OCI-LY1 (cell line): Measurements from ENCODE around the gene CFAP251.

Experiments
- H2AFZ ChIP-seq: fragments of 200-600 bp; sonication (generic), shearing (Covaris generic); 2 replicates; pipeline ENCODE4 v1.6.0; 2014; ENCODE audit warnings: antibody characterized with exemption, mild to moderate bottlenecking, low read length
- H3F3A ChIP-seq: fragments of 200-600 bp; sonication (generic), shearing (Covaris generic); 2 replicates; pipeline ENCODE4 v1.6.0; 2014; ENCODE audit warnings: mild to moderate bottlenecking, antibody characterized with exemption, low read length, moderate library complexity; ENCODE audit not compliant: insufficient read depth
- H3K27ac ChIP-seq: fragments of 200-600 bp; sonication (generic); 2 replicates; pipeline ENCODE4 v1.5.1; 2014; ENCODE audit warnings: low read length, mixed run types, mild to moderate bottlenecking, low read depth; ENCODE audit not compliant: poor library complexity, severe bottlenecking
- H3K27me3 ChIP-seq: fragments of 200-600 bp; sonication (generic); 2 replicates; pipeline ENCODE4 v1.6.0; 2014; ENCODE audit warnings: antibody characterized with exemption, mild to moderate bottlenecking, low read length, moderate library complexity; ENCODE audit not compliant: insufficient read depth
- H3K36me3 ChIP-seq: fragments of 200-600 bp; sonication (generic); 2 replicates; pipeline ENCODE4 v1.6.1; 2014; ENCODE audit warnings: mild to moderate bottlenecking, antibody characterized with exemption, low read length, moderate library complexity, mixed read lengths; ENCODE audit not compliant: insufficient read depth
- H3K4me1 ChIP-seq: fragments of 200-600 bp; sonication (generic); 2 replicates; pipeline ENCODE4 v1.5.1; 2014; ENCODE audit warnings: mild to moderate bottlenecking, low read length, moderate library complexity; ENCODE audit not compliant: insufficient read depth, severe bottlenecking
- H3K4me2 ChIP-seq: fragments of 200-600 bp; sonication (generic), shearing (Covaris generic); 2 replicates; pipeline ENCODE4 v1.6.1; 2014; ENCODE audit warnings: low read length
- H3K4me3 ChIP-seq: fragments of 200-600 bp; sonication (generic); 2 replicates; pipeline ENCODE4 v1.5.1; 2014; ENCODE audit warnings: low read length, low read depth, mild to moderate bottlenecking, mixed read lengths; ENCODE audit not compliant: poor library complexity, severe bottlenecking
- H3K79me2 ChIP-seq: fragments of 200-600 bp; shearing (Covaris generic); 2 replicates; pipeline ENCODE4 v1.6.1; 2016; ENCODE audit warnings: mixed run types, low read length, mixed read lengths; ENCODE audit not compliant: insufficient read depth
- H3K9ac ChIP-seq: fragments of 200-600 bp; sonication (generic), shearing (Covaris generic); 2 replicates; pipeline ENCODE4 v1.6.1; 2014; ENCODE audit warnings: mild to moderate bottlenecking, low read length, mixed read lengths
- H3K9me2 ChIP-seq: fragments of 200-600 bp; sonication (generic), shearing (Covaris generic); 2 replicates; pipeline ENCODE4 v1.6.1; 2014; ENCODE audit warnings: low read depth, mild to moderate bottlenecking, low read length, mixed read lengths
- H3K9me3 ChIP-seq: fragments of 200-600 bp; shearing (Covaris generic); 2 replicates; pipeline ENCODE4 v1.6.1; 2014; ENCODE audit warnings: low read length, mixed read lengths
- H4K20me1 ChIP-seq: fragments of 200-600 bp; sonication (generic), shearing (Covaris generic); 2 replicates; pipeline ENCODE4 v1.6.0; 2016; ENCODE audit warnings: mild to moderate bottlenecking, low read length; ENCODE audit not compliant: insufficient read depth
- EZH2 ChIP-seq: fragments of 200-600 bp; sonication (generic), shearing (Covaris generic); IDR thresholded peaks from 2 replicates; pipeline ENCODE4 v1.8.0; 2017; ENCODE audit warnings: borderline replicate concordance, mixed run types, mild to moderate bottlenecking, antibody characterized with exemption, low read length, moderate library complexity, mixed read lengths
- TF ChIP-seq, protein P1 (sequence below): fragments of 200-600 bp; sonication (generic), shearing (Covaris generic); IDR thresholded peaks from 2 replicates; pipeline ENCODE4 v1.5.1; 2017; ENCODE audit warnings: mild to moderate bottlenecking, antibody characterized with exemption, low read length, moderate library complexity, mixed read lengths

The CFAP251 gene

DNA sequence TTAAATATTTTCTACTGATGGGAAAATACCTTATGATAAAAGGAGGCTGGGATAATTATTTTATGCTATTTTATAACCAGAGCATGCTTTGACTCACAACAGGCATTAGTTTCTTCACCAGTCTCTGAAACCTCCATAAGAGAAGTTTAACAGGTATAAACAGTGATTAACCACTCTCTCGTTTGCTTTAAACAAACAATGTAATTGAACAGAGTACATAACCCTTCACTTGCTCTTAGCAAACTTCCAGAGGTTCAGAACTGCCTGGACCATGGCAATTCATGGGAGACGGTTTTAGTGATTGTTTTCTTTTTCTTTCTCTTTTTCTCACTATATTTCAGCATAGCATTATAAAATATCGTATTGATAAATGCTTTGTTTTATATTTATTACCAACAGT is 35.3 kb downstream of the CFAP251 start:
- H3K79me2 ChIP-seq = no peaks in the 10 kb centered on the region
- no peaks in the 10 kb centered on the region; the same call in 1 of the 2 replicates for H3F3A ChIP-seq
- H3K27ac ChIP-seq = no peak overlapping the region
- peaks cover 12% of the 10 kb centered on the region for H3K36me3 ChIP-seq
- TF ChIP-seq, protein P1, sequence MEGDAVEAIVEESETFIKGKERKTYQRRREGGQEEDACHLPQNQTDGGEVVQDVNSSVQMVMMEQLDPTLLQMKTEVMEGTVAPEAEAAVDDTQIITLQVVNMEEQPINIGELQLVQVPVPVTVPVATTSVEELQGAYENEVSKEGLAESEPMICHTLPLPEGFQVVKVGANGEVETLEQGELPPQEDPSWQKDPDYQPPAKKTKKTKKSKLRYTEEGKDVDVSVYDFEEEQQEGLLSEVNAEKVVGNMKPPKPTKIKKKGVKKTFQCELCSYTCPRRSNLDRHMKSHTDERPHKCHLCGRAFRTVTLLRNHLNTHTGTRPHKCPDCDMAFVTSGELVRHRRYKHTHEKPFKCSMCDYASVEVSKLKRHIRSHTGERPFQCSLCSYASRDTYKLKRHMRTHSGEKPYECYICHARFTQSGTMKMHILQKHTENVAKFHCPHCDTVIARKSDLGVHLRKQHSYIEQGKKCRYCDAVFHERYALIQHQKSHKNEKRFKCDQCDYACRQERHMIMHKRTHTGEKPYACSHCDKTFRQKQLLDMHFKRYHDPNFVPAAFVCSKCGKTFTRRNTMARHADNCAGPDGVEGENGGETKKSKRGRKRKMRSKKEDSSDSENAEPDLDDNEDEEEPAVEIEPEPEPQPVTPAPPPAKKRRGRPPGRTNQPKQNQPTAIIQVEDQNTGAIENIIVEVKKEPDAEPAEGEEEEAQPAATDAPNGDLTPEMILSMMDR = no peak
- TF ChIP-seq EZH2 = no peak
- no peaks in the 10 kb centered on the region for H3K27me3 ChIP-seq
- no peak overlapping the region for H3K4me2 ChIP-seq
- H2AFZ ChIP-seq = no peak overlapping the region
- no peak overlapping the region for H3K4me3 ChIP-seq
- peaks cover 15% of the 10 kb centered on the region for H3K4me1 ChIP-seq
- H4K20me1 ChIP-seq = no peaks in the 10 kb centered on the region
- peaks cover 9% of the 10 kb centered on the region for H3K9me3 ChIP-seq
- no peaks in the 10 kb centered on the region for H3K9me2 ChIP-seq
- no peak overlapping the region for H3K9ac ChIP-seq

DNA sequence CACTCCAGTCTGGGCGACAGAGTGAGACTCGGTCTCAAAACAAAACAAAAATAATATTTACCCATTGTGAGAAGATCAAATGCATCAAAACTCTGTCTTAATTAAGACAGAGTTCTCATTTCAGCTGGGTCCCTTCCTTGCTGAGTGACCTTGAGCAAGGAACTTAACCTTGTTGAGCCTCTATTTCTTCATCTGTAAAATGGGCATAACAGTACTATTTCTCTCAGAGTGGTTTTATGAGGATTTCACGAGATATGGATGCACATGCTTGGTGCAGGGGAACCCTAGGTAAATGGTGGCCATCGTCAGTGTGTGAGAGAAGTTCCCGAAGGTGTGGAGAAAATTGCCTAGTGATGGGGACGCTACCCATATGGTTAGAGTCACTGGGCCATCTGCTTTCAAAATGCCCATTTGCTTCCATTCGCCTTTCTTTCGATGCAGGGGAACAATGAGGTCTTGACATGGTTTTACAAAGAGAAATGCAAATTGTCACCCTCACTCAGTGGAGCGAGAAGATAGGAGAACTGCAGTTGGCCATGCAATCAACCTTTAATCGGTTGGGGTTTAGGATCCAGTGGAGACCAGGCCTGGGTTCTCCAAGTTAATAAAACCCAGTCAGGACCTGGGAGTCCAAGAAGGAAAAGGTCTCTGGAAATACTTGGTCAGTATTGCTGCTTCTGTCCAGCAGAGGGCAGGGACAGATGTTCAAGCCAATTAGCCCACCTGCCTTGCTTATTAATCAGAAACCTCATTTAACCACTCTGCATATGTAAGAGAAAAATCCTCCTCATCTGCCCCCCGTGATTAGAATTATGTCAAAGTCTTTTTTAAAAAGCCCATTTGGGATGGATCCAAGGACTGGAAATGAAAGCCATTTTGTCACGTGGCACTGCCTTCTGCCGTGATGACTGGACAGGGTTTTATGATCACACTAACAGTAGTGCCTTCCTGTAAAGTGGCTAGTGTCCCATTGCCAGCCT is 37.2 kb downstream of the CFAP251 start:
- H3K79me2 ChIP-seq = no peaks in the 10 kb centered on the region
- peak overlapping the region; percentile 49 for H3K27ac ChIP-seq
- peaks cover 9% of the 10 kb centered on the region for H3K9me3 ChIP-seq
- H3K4me2 ChIP-seq = peak overlapping the region; percentile 23; the same call in 1 of the 2 replicates
- 0 out of 2 replicates have a peak overlapping the region, but pooled peaks have one; percentile 5 for H2AFZ ChIP-seq
- H3K4me3 ChIP-seq = no peak overlapping the region
- no peak for TF ChIP-seq EZH2
- TF ChIP-seq, protein P1 = peak; percentile 78
- H3F3A ChIP-seq = no peaks in the 10 kb centered on the region; the same call in 1 of the 2 replicates
- peaks cover 15% of the 10 kb centered on the region for H3K4me1 ChIP-seq
- H4K20me1 ChIP-seq = no peaks in the 10 kb centered on the region
- no peaks in the 10 kb centered on the region for H3K27me3 ChIP-seq
- H3K36me3 ChIP-seq = peaks cover 12% of the 10 kb centered on the region
- no peaks in the 10 kb centered on the region for H3K9me2 ChIP-seq
- H3K9ac ChIP-seq = no peak overlapping the region

DNA sequence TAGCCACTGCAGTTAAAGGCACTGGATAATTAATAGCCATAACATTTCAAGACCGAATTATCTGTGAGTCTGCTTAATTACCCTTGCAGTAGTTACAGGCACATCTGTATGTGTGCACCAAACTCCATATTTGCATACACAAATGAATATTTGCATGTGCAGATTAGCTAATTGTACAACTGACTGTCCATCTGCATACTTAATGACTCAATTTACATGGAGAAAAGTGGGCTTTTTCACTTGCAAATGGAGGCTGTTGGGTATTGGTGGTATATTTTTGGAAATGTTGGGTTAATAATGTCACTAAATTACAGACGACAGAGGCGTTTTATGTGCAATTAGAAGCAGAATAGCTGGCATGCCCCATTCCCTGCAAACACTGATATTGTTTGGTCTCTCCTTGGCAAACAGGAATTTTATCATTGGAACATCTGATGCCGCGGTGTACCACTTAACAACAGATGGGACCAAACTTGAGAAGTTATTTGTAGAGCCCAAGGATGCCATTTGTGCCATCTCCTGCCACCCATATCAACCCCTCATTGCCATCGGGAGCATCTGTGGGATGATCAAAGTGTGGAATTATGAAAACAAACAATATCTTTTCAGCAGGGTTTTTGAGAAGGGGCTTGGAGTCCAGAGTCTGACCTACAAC is 39.6 kb downstream of the CFAP251 start:
- Histone ChIP-seq H3K9me2 (no peaks in the 10 kb centered on the region), H3F3A (no peaks in the 10 kb centered on the region; the same call in 1 of the 2 replicates), H3K4me1 (peaks cover 15% of the 10 kb centered on the region), H3K36me3 (peaks cover 18% of the 10 kb centered on the region), H3K4me2 (no peak overlapping the region), H3K27ac (no peak overlapping the region), H3K79me2 (no peaks in the 10 kb centered on the region), H2AFZ (no peak overlapping the region), H3K9me3 (peaks cover 8% of the 10 kb centered on the region), H3K9ac (no peak overlapping the region), H3K27me3 (no peaks in the 10 kb centered on the region), H4K20me1 (no peaks in the 10 kb centered on the region), H3K4me3 (no peak overlapping the region)
- no peak for TF ChIP-seq EZH2
- TF ChIP-seq, protein P1 = no peak
